Neural progenitor cell (in vitro differentiated cells): ENCODE results near the gene ADIG. TPM values are rescaled to one million over a fixed set of nuclear protein-coding genes. Genes with fewer than 3 reads are reported as not detected.

Experiments
- DNase-seq: peaks from one replicate; pipeline ENCODE4 v3.0.0-alpha.2; 2016; ENCODE audit warnings: low spot score
- H2AFZ ChIP-seq: fragments of 200-600 bp; sonication (generic); replicated peaks from 2 replicates; pipeline ENCODE4 v1.6.1; 2016; ENCODE audit warnings: antibody characterized with exemption
- H3F3A ChIP-seq: fragments of 200-600 bp; sonication (generic); 2 replicates; pipeline ENCODE4 v1.6.1; 2016; ENCODE audit warnings: antibody characterized with exemption, low read depth
- H3K27ac ChIP-seq: fragments of 200-600 bp; sonication (generic); 2 replicates; pipeline ENCODE4 v1.5.1; 2016; ENCODE audit warnings: mild to moderate bottlenecking
- H3K27me3 ChIP-seq: fragments of 200-600 bp; sonication (generic); 2 replicates; pipeline ENCODE4 v1.6.1; 2016; ENCODE audit warnings: mild to moderate bottlenecking, moderate library complexity
- H3K36me3 ChIP-seq: fragments of 200-600 bp; sonication (generic); 2 replicates; pipeline ENCODE4 v1.5.1; 2016
- H3K4me1 ChIP-seq: fragments of 200-600 bp; sonication (generic); 2 replicates; pipeline ENCODE4 v1.6.1; 2016; ENCODE audit warnings: mixed run types
- H3K4me2 ChIP-seq: fragments of 200-600 bp; sonication (generic); 2 replicates; pipeline ENCODE4 v1.6.1; 2016
- H3K4me3 ChIP-seq: fragments of 200-600 bp; sonication (generic); 2 replicates; pipeline ENCODE4 v1.5.1; 2016
- H3K79me2 ChIP-seq: fragments of 200-600 bp; sonication (generic); 2 replicates; pipeline ENCODE4 v1.6.1; 2016; ENCODE audit warnings: low read depth
- H3K9ac ChIP-seq: fragments of 200-600 bp; sonication (generic); 2 replicates; pipeline ENCODE4 v1.6.1; 2016
- H3K9me3 ChIP-seq: fragments of 200-600 bp; sonication (generic); 2 replicates; pipeline ENCODE4 v1.5.1; 2016; ENCODE audit warnings: low read depth
- H4K20me1 ChIP-seq: fragments of 200-600 bp; sonication (generic); 2 replicates; pipeline ENCODE4 v1.6.1; 2016; ENCODE audit warnings: low read depth
- H3K27ac Mint-ChIP-seq: 3 replicates; pipeline ENCODE4 v1.8.0; 2021; ENCODE audit warnings: mixed read lengths
- H3K27me3 Mint-ChIP-seq: 2 replicates; pipeline ENCODE4 v1.8.0; 2022; ENCODE audit warnings: low read depth, mild to moderate bottlenecking, inconsistent platforms, moderate library complexity, mixed read lengths; ENCODE audit not compliant: insufficient read depth
- H3K36me3 Mint-ChIP-seq: 3 replicates; pipeline ENCODE4 v1.8.0; 2021; ENCODE audit warnings: mixed read lengths
- H3K4me1 Mint-ChIP-seq: 3 replicates; pipeline ENCODE4 v1.8.0; 2021; ENCODE audit warnings: mixed read lengths
- H3K4me3 Mint-ChIP-seq: 3 replicates; pipeline ENCODE4 v1.8.0; 2021; ENCODE audit warnings: mild to moderate bottlenecking, moderate library complexity, mixed read lengths
- H3K9me3 Mint-ChIP-seq: 3 replicates; pipeline ENCODE4 v1.8.0; 2020; ENCODE audit warnings: mixed read lengths
- EZH2 ChIP-seq: fragments of 200-600 bp; sonication (generic); IDR thresholded peaks from 2 replicates; pipeline ENCODE4 v1.6.1; 2017; ENCODE audit warnings: antibody characterized with exemption, mild to moderate bottlenecking, moderate library complexity
- EZH2phosphoT487 ChIP-seq: fragments of 200-600 bp; sonication (generic); IDR thresholded peaks from 2 replicates; pipeline ENCODE4 v1.6.1; 2017; ENCODE audit warnings: antibody characterized with exemption
- total RNA-seq: library from RNA; depleted of rRNA; stranded (reverse); fragments of >200 nt; gene quantifications from 2 replicates; pipeline ENCODE4 v1.2.3, GENCODE V29; 2015; ENCODE audit warnings: low replicate concordance
- TF ChIP-seq, protein P1 (sequence below): fragments of 200-600 bp; sonication (generic); IDR thresholded peaks from 2 replicates; pipeline ENCODE4 v1.5.1; 2017; ENCODE audit warnings: antibody characterized with exemption, mild to moderate bottlenecking

ADIG gene
- total RNA-seq, 1 donor from 2014 or later = not detected

DNA sequence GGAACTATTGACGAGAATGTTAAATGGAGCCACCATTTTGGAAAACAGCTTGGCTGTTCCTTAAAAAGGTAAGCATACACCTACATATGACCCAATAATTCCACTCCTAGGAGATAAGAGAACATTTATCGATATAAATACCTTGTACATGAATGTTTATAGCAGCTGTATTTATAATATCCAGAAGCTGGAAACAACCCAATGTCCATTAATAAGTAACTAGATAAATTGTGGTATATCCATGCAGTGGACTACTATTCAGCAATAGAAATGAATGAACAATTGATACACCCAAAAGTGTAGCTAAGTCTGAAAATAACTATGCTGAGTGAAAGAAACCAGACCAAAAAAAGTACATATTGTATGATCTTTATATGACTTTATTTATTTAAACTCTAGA is 42.2 kb upstream of the ADIG start:
- Histone ChIP-seq H3K27ac (no peak overlapping the region), H3K9ac (no peak overlapping the region), H3K9me3 (no peaks in the 10 kb centered on the region), H3K4me2 (no peak overlapping the region), H2AFZ (no peak overlapping the region), H3K36me3 (peaks cover 9% of the 10 kb centered on the region), H3F3A (no peaks in the 10 kb centered on the region), H4K20me1 (no peaks in the 10 kb centered on the region), H3K4me1 (no peaks in the 10 kb centered on the region), H3K27me3 (no peaks in the 10 kb centered on the region), H3K79me2 (no peaks in the 10 kb centered on the region), H3K4me3 (no peak overlapping the region)
- Mint-ChIP-seq H3K9me3 (no peaks in the 10 kb centered on the region), H3K4me3 (no peak overlapping the region), H3K27ac (no peak overlapping the region), H3K4me1 (no peaks in the 10 kb centered on the region), H3K36me3 (peaks cover 35% of the 10 kb centered on the region), H3K27me3 (no peaks in the 10 kb centered on the region)
- no peak for DNase-seq
- no peak for TF ChIP-seq EZH2
- TF ChIP-seq, protein P1, sequence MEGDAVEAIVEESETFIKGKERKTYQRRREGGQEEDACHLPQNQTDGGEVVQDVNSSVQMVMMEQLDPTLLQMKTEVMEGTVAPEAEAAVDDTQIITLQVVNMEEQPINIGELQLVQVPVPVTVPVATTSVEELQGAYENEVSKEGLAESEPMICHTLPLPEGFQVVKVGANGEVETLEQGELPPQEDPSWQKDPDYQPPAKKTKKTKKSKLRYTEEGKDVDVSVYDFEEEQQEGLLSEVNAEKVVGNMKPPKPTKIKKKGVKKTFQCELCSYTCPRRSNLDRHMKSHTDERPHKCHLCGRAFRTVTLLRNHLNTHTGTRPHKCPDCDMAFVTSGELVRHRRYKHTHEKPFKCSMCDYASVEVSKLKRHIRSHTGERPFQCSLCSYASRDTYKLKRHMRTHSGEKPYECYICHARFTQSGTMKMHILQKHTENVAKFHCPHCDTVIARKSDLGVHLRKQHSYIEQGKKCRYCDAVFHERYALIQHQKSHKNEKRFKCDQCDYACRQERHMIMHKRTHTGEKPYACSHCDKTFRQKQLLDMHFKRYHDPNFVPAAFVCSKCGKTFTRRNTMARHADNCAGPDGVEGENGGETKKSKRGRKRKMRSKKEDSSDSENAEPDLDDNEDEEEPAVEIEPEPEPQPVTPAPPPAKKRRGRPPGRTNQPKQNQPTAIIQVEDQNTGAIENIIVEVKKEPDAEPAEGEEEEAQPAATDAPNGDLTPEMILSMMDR = no peak
- no peak for TF ChIP-seq EZH2phosphoT487

GRCh38 chr20:38543014-38543906 is 37.7 kb upstream of the ADIG start:
- Histone ChIP-seq H3K4me3 (no peak overlapping the region), H3K79me2 (no peaks in the 10 kb centered on the region), H3K36me3 (peaks cover 22% of the 10 kb centered on the region), H3K9ac (no peak overlapping the region), H3F3A (no peaks in the 10 kb centered on the region), H3K4me2 (no peak overlapping the region), H4K20me1 (no peaks in the 10 kb centered on the region), H2AFZ (no peak overlapping the region), H3K4me1 (no peaks in the 10 kb centered on the region), H3K27me3 (no peaks in the 10 kb centered on the region), H3K9me3 (no peaks in the 10 kb centered on the region), H3K27ac (no peak overlapping the region)
- no peak for TF ChIP-seq EZH2
- TF ChIP-seq EZH2phosphoT487 = no peak
- TF ChIP-seq, protein P1 = no peak
- no peak for DNase-seq
- H3K27me3 Mint-ChIP-seq = no peaks in the 10 kb centered on the region
- H3K4me3 Mint-ChIP-seq = no peak overlapping the region
- H3K9me3 Mint-ChIP-seq = no peaks in the 10 kb centered on the region
- H3K4me1 Mint-ChIP-seq = no peaks in the 10 kb centered on the region
- H3K36me3 Mint-ChIP-seq = peaks cover 19% of the 10 kb centered on the region
- no peak overlapping the region for H3K27ac Mint-ChIP-seq

GRCh38 chr20:38545771-38546170 is 35.2 kb upstream of the ADIG start:
- Mint-ChIP-seq H3K4me1 (no peaks in the 10 kb centered on the region), H3K36me3 (peaks cover 14% of the 10 kb centered on the region), H3K9me3 (no peaks in the 10 kb centered on the region), H3K27me3 (no peaks in the 10 kb centered on the region), H3K27ac (no peak overlapping the region), H3K4me3 (no peak overlapping the region)
- Histone ChIP-seq H3K9me3 (no peaks in the 10 kb centered on the region), H3K4me2 (no peak overlapping the region), H4K20me1 (no peaks in the 10 kb centered on the region), H2AFZ (no peak overlapping the region), H3K27me3 (no peaks in the 10 kb centered on the region), H3K79me2 (no peaks in the 10 kb centered on the region), H3K9ac (no peak overlapping the region), H3K27ac (no peak overlapping the region), H3K36me3 (peaks cover 15% of the 10 kb centered on the region), H3K4me1 (no peaks in the 10 kb centered on the region), H3F3A (no peaks in the 10 kb centered on the region), H3K4me3 (no peak overlapping the region)
- no peak for DNase-seq
- TF ChIP-seq EZH2 (no peak), EZH2phosphoT487 (no peak)
- TF ChIP-seq, protein P1 = no peak
